GM12872 (cell line): Measurements from ENCODE around the gene MED17.

Experiments
- CTCF ChIP-seq: IDR thresholded peaks from 3 replicates; pipeline ENCODE4 v1.5.1; 2011; ENCODE audit warnings: low read depth, mild to moderate bottlenecking, low read length, moderate library complexity; ENCODE audit not compliant: insufficient read depth

Gene MED17

GRCh38 chr11:93845181-93846092, 61.4 kb downstream of the MED17 start:
- TF ChIP-seq CTCF = no peak

- TF ChIP-seq CTCF = no peak
These were observed 62.3 kb downstream of the MED17 start for GRCh38 chr11:93846411-93846810.

- no peak for TF ChIP-seq CTCF
These were observed 65.1 kb downstream of the MED17 start for GRCh38 chr11:93849201-93849600.

GRCh38 chr11:93849751-93850593, 65.9 kb downstream of the MED17 start:
- TF ChIP-seq CTCF = no peak

GRCh38 chr11:93850594-93851018, 66.5 kb downstream of the MED17 start, which contains the start of gene VSTM5:
TSS of gene VSTM5 (minus strand) at chr11:93850618. CDS start at chr11:93850502, 116 bp downstream.
- TF ChIP-seq CTCF = no peak

GRCh38 chr11:93852242-93852641, 68.2 kb downstream of the MED17 start:
- no peak for TF ChIP-seq CTCF
